Stimulated activated CD4-positive, alpha-beta T cell treated with anti-CD3 and anti-CD28 coated beads, TNF-alpha, amount 100 ng/mL, for 1 hour (primary cell): ENCODE data around the gene CASP8AP2.
"Not testable (repeated sequence)": the region's sequence is repeated elsewhere in the genome, so short reads cannot be mapped to it uniquely, and the experiment has no call there.

Experiments used
- DNase-seq, 3 donors: peaks; one replicate each; pipeline ENCODE4 v3.0.0-alpha.2; 2020; ENCODE audit warnings: low read depth in 3 of 3, low spot score in 1 of 3

Gene CASP8AP2

GRCh38 chr6:89819336-89820130 is 10.1 kb upstream of the CASP8AP2 start, which contains the start of gene MDN1:
Gene MDN1, minus strand, starts transcription at chr6:89819794. Its CDS starts 187 bp downstream, at chr6:89819607.
- peak; percentile 55 to 74 (median 73) for DNase-seq

- DNase-seq = no peak
Observed at GRCh38 chr6:89826029-89826528, 3.6 kb upstream of the CASP8AP2 start.

GRCh38 chr6:89828475-89828987 is 1.1 kb upstream of the CASP8AP2 start:
- not testable (repeated sequence) for DNase-seq

GRCh38 chr6:89828988-89829471 is 650 bp upstream of the CASP8AP2 start:
- DNase-seq = no peak

- no peak for DNase-seq
Observed at GRCh38 chr6:89830170-89830809, 610 bp downstream of the CASP8AP2 start.

GRCh38 chr6:89834884-89835792 is 5.5 kb downstream of the CASP8AP2 start:
- no peak for DNase-seq

GRCh38 chr6:89836639-89837222 is 7.1 kb downstream of the CASP8AP2 start:
- DNase-seq = no peak

- DNase-seq = no peak
Observed at GRCh38 chr6:89840538-89840937, 10.9 kb downstream of the CASP8AP2 start.

- no peak for DNase-seq
Observed at GRCh38 chr6:89842228-89842627, 12.5 kb downstream of the CASP8AP2 start.

GRCh38 chr6:89843070-89843469 is 13.4 kb downstream of the CASP8AP2 start:
- no peak for DNase-seq

- not testable (repeated sequence) for DNase-seq
Observed at GRCh38 chr6:89847513-89847912, 17.8 kb downstream of the CASP8AP2 start.

- no peak for DNase-seq
Observed at GRCh38 chr6:89853068-89853467, 23.4 kb downstream of the CASP8AP2 start.

GRCh38 chr6:89858041-89858440 is 28.4 kb downstream of the CASP8AP2 start:
- DNase-seq = no peak

- no peak for DNase-seq
Observed at GRCh38 chr6:89859744-89860143, 30.1 kb downstream of the CASP8AP2 start.

GRCh38 chr6:89862273-89862672 is 32.6 kb downstream of the CASP8AP2 start:
- no peak for DNase-seq

- no peak for DNase-seq
Observed at GRCh38 chr6:89862698-89863097, 33.0 kb downstream of the CASP8AP2 start.

GRCh38 chr6:89866024-89866678 is 36.5 kb downstream of the CASP8AP2 start:
- DNase-seq = no peak

- no peak for DNase-seq
Observed at GRCh38 chr6:89873721-89874120, 44.0 kb downstream of the CASP8AP2 start.

- DNase-seq = no peak
Observed at GRCh38 chr6:89874438-89874837, 44.8 kb downstream of the CASP8AP2 start.
